ENCODE results near the gene TRIP13. TPM values are rescaled to one million over a fixed set of nuclear protein-coding genes. Genes with fewer than 3 reads are reported as not detected.
"Not testable (repeated sequence)": the region's sequence is repeated elsewhere in the genome, so short reads cannot be mapped to it uniquely, and the experiment has no call there.

Gene TRIP13
- total RNA-seq, 1 experiment from 2014 or later: 82.0 TPM

DNA sequence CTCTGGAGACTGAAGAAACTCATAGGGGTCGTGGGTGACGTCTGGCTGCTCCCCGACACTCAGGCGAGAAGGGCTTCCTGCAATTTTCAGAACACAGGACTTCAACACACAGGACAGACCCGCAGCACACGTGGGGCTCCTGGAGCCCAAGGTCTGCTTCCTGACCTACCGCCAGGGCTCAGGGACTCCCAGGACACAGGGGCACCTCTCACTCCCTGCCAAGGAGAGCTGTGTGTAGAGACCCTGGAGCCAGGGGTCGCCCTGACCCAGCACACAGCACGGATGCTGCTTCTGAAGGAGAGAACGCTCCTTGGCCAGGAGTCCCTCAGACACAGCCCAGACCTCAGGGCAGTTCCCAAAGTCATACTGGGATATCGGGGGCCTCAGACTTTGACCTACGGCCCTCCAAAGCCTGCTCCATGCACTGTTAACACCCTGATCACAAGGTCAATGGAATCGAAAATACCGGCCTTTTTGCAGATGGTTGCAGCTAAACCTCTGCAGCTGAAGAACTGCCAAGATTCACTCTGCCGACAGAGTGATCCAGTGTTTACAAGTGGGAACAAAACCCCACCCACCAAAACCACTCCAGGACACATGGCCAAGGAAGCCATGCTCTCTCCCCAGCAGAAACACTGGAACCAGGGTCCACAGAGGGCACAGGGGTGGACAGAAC is 28.1 kb upstream of the TRIP13 start:
- Histone ChIP-seq H3K27me3 (no peaks in the 10 kb centered on the region), H3K4me3 (no peak overlapping the region), H3K9me3 (no peaks in the 10 kb centered on the region), H3K36me3 (peaks cover 53% of the 10 kb centered on the region)
- no peak for DNase-seq

DNA sequence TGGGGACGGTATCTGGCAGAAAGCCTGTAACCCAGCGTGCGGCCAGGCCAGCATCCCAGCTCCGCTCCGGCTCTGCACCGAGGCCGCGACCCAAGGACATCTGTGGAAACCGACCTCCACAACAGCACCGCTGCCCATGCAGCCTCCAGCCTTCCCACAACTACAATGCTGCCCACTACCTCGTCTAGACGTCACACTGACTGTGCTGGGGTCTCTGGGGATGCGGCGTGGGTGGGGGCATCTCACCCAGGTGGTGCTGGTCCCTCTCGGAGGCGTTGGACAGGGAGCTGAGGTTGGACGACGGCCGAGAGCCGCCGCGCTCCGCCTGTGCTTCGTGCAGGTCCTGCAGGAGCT is 27.5 kb upstream of the TRIP13 start:
- Histone ChIP-seq H3K36me3 (peaks cover 57% of the 10 kb centered on the region), H3K4me3 (no peak overlapping the region), H3K9me3 (no peaks in the 10 kb centered on the region), H3K27me3 (no peaks in the 10 kb centered on the region)
- no peak for DNase-seq

DNA sequence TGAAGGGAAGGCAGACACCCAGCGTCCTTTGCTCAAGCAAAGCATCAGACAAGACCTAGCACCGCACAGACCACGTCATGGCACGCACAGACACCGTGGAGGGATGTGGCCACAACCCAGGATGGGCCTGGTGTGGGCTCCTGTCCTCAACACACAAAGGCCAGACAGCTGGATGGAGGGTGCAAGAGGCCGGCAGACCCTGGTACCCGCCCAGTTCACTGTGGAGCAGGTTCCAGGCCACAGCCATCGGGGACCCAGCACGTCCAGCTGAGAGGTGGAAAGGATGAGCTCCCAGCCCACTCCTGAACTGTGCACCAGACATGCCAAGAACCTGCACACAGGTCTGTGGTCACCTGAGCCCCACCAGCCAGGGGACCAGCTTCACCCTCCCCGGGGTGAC is 26.9 kb upstream of the TRIP13 start:
- DNase-seq: no peak
- Histone ChIP-seq H3K36me3 (peaks cover 63% of the 10 kb centered on the region), H3K4me3 (no peak overlapping the region), H3K27me3 (no peaks in the 10 kb centered on the region), H3K9me3 (no peaks in the 10 kb centered on the region)

DNA sequence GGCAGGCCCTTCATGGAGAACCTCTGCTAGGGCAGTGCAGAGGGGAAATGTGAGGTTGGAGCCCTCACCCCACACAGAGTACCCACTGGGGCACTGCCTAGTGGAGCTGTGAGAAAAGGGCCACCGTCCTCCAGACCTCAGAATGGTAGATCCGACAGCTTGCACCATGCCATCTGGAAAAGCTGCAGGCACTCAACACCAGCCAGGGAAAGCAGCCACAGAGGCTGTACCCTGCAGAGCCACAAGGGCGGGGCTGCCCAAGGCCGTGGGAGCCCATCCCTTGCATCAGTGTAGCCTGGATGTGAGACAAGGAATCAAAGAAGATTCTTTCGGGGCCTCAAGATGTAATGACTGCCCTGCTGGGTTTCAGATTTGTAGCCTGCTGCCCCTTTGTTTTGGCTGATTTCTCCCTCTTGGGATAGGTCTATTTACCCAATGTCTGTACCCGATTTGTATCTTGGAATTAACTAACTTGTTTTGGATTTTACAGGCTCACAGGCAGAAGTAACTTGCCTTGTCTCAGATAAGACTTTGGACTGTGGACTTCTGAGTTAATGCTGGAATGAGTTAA is 25.3 kb upstream of the TRIP13 start:
- peaks cover 79% of the 10 kb centered on the region for H3K36me3 ChIP-seq

DNA sequence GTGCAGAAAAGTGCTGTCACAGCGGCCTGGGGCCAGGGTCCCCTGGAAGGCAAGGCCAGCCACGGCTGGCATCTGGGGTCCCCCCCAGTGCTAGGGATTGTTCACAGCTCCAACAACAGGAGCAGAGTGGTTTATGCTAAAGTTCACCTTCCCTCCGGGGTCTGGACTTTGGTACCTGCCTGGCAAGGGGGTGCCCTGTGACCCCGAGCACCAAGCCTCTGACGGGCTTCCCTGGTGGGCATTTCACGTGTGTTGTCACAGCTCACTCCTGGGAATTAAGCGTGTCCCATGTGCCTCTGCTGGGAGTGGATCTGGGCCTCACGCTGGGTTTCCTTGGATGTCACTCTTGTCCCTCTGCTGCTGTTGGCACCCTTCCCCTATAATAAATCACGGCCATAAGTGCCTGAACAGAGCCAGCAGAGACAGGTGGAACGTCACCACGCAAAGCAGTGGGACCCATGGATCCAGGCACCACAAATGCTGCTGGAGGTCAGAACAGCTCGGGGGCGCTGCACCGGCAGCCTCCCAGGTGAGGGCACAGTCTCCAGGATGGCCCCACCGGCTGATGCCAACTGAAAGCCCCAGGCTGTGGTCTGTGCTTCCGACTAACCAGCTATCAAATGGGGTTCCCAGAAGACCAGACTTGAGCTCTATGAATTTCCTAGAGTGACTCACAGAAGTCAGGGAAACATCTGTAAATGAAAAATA is 24.1 kb upstream of the TRIP13 start:
- H3K36me3 ChIP-seq: peaks cover 85% of the 10 kb centered on the region
- no peak for DNase-seq
- no peaks in the 10 kb centered on the region for H3K9me3 ChIP-seq
- H3K4me3 ChIP-seq: no peak overlapping the region
- no peaks in the 10 kb centered on the region for H3K27me3 ChIP-seq

More for the DNA sequence above, 25.3 kb upstream of the TRIP13 start:
- DNase-seq: no peak
- Histone ChIP-seq H3K9me3 (no peaks in the 10 kb centered on the region), H3K4me3 (no peak overlapping the region), H3K27me3 (no peaks in the 10 kb centered on the region)

DNA sequence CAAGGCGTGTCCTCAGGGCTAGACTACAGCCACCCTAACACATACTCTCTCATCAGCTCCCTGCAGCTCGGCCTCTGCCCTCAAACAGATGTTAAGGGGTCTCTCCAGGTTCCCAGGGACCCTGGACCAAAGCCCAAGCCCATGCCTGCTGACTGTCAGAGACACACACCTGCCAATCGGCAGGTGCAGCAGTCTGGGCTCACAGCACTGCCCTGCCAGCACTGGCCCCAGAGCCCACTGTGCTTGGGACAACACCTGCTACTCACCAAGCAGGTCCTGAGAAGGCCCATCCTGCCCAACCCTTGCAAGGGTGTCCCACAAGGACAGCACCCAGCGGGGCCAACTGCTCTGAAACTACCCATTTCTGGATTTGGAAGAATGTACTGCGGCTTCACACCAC is 21.7 kb upstream of the TRIP13 start:
- Histone ChIP-seq H3K27me3 (no peaks in the 10 kb centered on the region), H3K9me3 (no peaks in the 10 kb centered on the region), H3K4me3 (no peak overlapping the region), H3K36me3 (peaks cover 83% of the 10 kb centered on the region)
- DNase-seq: no peak

GRCh38 chr5:871596-872298 is 20.9 kb upstream of the TRIP13 start:
- no peak for DNase-seq
- Histone ChIP-seq H3K9me3 (no peaks in the 10 kb centered on the region), H3K27me3 (no peaks in the 10 kb centered on the region), H3K36me3 (peaks cover 85% of the 10 kb centered on the region), H3K4me3 (no peak overlapping the region)

DNA sequence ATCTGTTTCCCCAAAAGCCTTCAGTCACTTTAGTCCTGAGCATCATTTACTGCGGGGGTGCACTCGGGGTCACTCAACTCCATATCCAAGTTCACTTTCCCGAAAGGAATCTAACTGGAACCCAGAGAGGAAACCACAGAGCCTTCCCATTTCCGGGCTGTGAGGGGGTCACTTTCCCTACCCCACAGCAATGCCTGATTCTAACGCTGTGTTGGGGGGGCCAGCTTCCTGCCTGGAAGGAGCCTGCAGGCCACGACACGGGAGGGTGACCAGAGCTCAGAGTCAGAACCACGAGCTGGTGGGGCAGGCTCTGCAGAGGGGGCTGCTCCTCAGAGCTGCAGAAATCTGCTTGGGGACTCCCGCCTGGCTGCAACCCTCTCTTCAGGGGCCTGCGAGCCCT is 20.4 kb upstream of the TRIP13 start:
- Histone ChIP-seq H3K36me3 (peaks cover 85% of the 10 kb centered on the region), H3K9me3 (no peaks in the 10 kb centered on the region)
- no peak for DNase-seq

GRCh38 chr5:873328-873727 is 19.4 kb upstream of the TRIP13 start:
- Histone ChIP-seq H3K4me3 (no peak overlapping the region), H3K36me3 (peaks cover 82% of the 10 kb centered on the region), H3K27me3 (no peaks in the 10 kb centered on the region), H3K9me3 (no peaks in the 10 kb centered on the region)
- no peak for DNase-seq

More for the DNA sequence above, 20.4 kb upstream of the TRIP13 start:
- H3K4me3 ChIP-seq: no peak overlapping the region
- H3K27me3 ChIP-seq: no peaks in the 10 kb centered on the region

GRCh38 chr5:875931-876330 is 16.8 kb upstream of the TRIP13 start:
- Histone ChIP-seq H3K36me3 (peaks cover 59% of the 10 kb centered on the region), H3K27me3 (no peaks in the 10 kb centered on the region), H3K9me3 (no peaks in the 10 kb centered on the region), H3K4me3 (no peak overlapping the region)
- DNase-seq: no peak

DNA sequence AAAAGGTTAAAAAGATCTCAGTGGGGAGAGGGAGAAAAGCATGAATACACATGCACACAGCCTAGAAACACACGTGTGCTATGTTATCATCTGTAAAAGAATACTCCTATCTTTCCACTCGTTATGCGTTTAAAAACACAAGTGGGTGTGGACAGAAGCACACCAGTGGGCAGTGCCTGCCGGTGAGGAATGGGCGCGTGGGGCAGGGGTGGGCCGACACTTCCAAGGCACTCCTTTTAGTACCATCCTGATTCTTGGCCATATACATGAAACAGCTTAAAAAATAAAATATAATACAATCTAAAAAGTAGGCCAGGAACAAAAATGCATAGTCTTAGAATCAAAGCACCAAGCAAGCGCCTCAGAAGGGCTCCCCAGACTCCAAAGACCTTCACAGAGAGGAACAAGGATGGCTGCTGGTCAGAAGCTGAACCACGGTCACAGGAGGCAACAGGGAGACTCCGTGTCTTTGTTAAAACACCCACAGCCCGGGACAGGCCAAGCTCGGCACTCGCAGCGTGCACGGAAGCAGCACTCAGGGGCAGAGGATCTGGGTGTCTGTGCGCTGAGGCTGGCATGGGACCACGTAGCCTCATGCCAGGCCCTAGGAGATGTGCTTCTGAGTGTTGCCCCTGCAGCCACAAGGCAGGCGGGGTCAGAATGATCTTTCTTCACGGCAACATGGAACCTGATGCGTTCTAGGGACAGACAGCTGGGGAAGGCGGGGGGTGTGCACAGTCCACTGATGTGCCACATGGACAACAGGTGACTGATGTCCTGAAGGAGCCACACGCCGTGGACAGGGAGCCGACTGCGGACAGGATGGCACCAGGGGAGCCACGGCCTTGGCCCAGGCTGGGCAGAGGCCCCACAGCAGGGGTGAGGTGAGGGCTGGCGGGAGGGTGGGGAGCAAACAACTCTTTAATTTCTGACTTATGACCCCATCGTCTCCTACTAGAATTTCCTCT is 16.0 kb upstream of the TRIP13 start:
- no peak for DNase-seq
- Histone ChIP-seq H3K9me3 (no peaks in the 10 kb centered on the region), H3K27me3 (no peaks in the 10 kb centered on the region), H3K36me3 (peaks cover 59% of the 10 kb centered on the region), H3K4me3 (no peak overlapping the region)

- no peaks in the 10 kb centered on the region for H3K27me3 ChIP-seq
- H3K36me3 ChIP-seq: peaks cover 52% of the 10 kb centered on the region
- no peaks in the 10 kb centered on the region for H3K9me3 ChIP-seq
- DNase-seq: no peak
- H3K4me3 ChIP-seq: no peak overlapping the region
Observed at GRCh38 chr5:878125-878524, 14.6 kb upstream of the TRIP13 start.

DNA sequence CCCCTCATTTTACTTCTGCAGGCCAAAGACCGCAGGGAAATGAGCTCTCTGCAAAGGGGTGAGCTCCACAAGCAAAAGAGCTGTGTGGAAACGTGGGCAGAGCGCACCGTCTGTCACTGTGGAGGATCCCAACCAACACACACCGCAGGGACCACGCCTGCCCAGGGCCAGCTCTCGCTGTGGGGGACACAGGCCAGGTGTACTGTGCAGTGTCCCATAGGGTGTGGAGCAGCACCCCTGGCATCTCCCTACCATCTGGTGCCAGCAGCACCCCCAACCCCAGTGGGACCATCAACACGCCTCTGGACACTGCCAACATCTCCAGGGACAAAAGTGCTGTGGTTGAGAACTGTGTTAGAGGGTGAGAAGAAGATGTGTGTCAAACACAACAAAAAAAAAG is 14.0 kb upstream of the TRIP13 start:
- H3K36me3 ChIP-seq: peaks cover 57% of the 10 kb centered on the region
- DNase-seq, H3K9me3 ChIP-seq, H3K4me3 ChIP-seq, H3K27me3 ChIP-seq: not testable (repeated sequence)

DNA sequence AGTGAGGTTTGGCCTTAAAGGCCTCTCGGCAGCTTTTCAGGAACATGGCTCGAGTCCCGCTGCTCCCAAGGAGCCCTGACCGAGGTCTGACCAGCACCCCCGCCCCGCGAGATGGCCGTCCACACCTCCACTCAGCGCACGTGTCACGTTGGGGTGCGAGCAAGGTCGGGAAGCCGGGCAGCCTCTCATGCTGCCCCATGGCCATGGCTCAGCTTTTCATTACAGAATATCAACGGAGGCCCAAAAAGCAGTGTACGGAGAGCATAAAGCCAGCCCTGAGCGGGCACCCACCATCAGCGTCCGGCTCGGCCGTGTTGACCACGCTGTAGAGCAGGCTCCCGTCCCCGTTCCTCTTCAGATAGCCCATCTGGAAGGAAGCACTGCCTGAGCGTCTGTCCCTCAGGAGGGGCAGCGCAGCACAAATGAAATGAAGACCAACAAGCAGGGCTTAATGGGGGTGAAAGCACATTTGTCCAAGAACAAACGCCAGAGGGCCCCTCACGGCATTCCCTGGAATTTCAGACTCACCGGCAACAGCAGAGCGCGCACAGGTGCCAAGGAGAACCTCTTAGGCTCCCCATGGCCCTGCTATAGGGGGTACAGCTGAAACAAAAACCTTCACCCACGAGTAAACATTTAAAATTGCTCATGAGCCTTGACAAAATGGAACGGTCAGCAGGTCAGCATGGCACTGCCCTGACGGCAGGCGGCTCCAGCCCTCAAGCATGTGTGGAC is 11.7 kb upstream of the TRIP13 start:
- Histone ChIP-seq H3K4me3 (no peak overlapping the region), H3K9me3 (no peaks in the 10 kb centered on the region), H3K36me3 (peaks cover 64% of the 10 kb centered on the region), H3K27me3 (no peaks in the 10 kb centered on the region)
- DNase-seq: no peak

- no peak for DNase-seq
- Histone ChIP-seq H3K9me3 (no peaks in the 10 kb centered on the region), H3K27me3 (no peaks in the 10 kb centered on the region), H3K36me3 (peaks cover 64% of the 10 kb centered on the region), H3K4me3 (no peak overlapping the region)
Observed at GRCh38 chr5:881551-881935, 11.1 kb upstream of the TRIP13 start.

Measured in MG63 (cell line).